HG03280 (cell line): ENCODE results near the gene IKZF4.
A peak's percentile ranks its signal among the peaks of the same experiment; 100 is the strongest.
"Not testable (repeated sequence)": the region's sequence is repeated elsewhere in the genome, so short reads cannot be mapped to it uniquely, and the experiment has no call there.

Experiments
- ATAC-seq: cut with Tn5 transposase; IDR thresholded peaks from one replicate; pipeline ENCODE4 v1.9.1; 2021; ENCODE audit warnings: mild to moderate bottlenecking, moderate library complexity; ENCODE audit not compliant: unreplicated experiment

The IKZF4 gene

DNA sequence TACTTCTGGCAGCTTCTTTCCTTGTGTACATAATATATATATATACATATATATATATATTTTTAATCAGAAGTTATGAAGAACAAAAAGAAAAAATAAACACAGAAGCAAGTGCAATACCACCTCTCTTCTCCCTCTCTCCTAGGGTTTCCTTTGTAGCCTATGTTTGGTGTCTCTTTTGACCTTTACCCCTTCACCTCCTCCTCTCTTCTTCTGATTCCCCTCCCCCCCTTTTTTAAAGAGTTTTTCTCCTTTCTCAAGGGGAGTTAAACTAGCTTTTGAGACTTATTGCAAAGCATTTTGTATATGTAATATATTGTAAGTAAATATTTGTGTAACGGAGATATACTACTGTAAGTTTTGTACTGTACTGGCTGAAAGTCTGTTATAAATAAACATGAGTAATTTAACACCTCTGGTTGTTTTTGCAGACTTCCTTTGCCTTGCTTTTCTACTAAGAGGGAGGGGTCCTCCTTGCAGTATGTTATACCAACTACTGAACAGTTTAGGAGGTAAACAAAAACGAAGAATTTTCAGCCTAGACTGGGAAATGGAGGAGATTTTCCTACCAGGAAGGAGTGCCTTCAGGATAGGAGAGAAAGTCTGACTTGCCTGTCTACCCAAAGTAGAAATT lies 17.3 kb downstream of the IKZF4 start:
- ATAC-seq = no peak

DNA sequence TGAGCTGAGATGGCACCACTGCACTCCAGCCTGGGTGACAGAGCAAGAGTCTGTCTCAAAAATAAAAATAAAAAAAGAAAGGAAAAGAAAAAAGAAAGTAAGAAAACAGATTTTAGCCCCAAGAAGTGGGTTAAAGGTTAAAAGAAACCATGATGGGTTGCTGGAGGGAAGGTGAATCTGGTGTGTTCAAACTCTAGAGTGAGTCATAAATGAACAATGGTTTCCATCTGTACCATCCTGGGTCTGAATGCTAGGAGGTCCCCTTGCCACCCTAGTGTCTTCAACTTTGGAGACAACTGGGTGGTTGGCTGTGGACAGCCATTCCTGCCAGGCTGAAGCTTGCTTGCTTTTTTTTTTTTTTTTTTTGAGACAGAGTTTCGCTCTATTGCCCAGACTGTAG lies 19.3 kb downstream of the IKZF4 start:
- no peak for ATAC-seq

DNA sequence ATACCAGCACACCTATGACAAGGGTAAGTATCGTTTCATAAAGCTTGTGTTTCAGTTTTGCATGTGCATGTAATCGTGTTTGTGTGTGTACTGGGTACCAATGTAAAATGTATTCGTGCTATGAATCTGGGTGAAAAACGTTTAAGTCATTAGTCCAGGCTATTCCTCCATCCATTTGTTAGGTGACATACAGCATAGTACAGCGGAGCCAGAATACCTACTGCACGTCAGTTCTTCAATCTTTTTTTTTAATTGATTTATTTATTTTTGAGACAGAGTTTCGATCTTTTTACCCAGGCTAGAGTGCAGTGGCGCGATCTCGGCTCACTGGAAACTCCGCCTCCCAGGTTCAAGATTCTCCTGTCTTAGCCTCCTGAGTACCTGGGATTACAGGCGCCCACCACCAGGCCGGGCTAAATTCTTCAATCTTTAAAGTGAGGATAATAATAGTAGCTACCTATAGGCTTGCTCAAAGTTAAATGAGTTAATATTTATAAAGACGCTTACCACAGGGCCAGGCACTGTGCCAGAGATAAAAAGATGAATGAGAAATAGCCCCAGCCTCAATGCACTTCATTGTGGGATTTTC lies 20.2 kb downstream of the IKZF4 start:
- no peak for ATAC-seq

DNA sequence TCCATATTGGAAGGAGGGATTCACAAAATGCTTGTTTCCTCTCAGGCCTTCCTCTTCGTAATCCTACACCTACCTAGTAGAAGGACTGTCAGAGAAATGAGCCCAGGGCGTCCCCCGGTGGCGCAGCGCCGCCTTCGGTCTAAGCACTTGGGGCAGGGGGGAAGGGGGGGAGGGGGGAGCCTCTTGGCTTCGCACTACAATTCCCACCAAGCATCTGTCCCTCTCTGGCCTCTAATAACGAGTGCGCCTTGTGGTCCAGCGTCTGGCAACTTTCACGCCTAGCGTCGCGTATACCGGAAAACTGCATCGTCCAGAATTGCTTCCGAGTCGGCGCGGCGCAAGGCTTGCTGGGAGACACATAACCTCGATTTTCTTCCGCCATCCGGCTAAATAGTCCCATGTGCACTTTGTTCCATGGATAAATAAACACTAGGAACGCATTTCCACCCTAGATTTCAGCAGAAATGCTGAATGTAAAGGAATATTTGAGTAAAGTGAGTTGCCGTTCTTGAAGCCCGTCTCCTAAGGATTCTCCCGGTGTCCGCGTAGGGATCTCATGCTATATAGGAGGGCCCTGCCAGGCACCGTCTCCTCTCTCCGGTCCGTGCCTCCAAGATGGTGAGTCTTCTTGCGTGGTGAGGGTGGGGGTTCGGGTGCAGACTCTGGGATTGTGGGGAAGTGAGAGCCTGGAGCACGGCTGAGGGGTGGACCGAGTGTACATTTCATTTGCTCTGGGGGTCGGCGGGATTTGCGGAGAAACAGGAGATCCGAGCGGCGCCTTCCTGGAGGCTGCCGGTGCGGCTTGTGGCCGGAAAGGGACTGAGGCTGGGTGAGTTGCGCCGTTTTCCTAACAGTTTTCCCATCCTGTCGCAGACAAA lies 20.9 kb downstream of the IKZF4 start, which contains the start of gene RPS26:
RPS26 (plus strand) TSS at position 367 of the 878 bp plus-strand sequence; CDS start at position 616, 249 bp downstream.
- peak; percentile 95 for ATAC-seq

DNA sequence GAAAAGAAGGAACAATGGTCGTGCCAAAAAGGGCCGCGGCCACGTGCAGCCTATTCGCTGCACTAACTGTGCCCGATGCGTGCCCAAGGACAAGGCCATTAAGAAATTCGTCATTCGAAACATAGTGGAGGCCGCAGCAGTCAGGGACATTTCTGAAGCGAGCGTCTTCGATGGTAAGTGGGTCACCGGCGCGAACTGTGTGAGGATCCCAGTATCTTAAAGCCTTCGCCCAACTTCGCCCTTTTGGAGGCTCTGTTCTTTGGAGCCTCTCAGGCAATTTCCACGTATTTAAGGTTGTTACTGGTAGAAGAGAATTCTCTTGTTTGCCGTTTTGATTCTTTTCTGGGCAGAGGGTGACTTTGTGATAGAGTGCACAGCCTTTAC lies 21.6 kb downstream of the IKZF4 start:
- not testable (repeated sequence) for ATAC-seq

DNA sequence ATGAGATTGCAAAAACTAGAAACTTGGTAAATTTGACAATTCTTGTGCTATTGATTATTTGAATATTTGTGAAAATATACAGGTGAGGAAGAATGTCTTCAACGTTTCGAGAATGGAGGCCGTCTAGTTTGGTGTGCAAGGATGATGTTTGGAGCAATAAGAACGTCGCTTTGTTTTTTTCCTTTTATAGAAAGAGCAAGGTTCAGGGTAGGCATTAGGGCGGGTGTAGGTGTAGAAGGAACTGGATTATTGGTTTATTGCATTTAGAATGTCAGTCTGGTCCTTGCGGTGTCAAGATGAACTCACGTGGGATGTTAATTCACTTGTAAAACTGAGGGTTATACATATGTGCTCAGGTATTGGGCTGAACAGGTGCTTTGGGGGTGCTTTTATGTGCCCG lies 22.0 kb downstream of the IKZF4 start:
- ATAC-seq = no peak

DNA sequence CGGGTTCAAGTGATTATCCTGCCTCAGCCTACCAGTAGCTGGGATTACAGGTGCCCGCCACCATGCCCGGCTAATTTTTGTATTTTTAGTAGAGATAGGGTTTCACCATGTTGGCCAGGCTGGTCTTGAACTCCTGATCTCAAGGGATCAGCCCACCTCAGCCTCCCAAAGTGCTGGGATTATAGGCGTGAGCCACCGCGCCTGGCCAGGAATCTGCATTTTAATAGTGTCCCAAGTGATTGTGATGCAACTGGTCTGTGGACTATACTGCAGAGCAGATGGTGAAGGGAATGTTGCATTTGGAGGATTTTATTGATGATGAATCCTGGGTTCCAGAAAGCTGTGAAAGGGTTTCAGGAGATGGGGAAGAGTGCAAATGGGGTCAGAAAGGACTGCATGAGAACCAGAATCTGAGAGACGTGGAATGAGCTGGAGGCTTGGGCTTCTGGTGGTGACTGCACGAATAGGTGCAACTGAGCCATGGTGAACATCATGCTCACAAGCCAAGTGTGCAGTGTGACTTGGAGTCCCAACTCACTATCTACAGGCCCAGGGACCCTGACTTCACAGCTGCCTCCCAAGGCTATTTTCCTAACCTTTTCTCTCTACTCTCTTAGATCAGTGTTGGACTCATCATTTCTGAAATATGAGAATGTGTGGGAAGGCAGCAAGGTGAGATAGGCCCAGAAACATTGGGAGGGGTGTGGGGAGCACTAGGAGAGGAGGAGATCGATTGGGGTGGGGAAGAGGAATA lies 25.4 kb downstream of the IKZF4 start:
- ATAC-seq = no peak

DNA sequence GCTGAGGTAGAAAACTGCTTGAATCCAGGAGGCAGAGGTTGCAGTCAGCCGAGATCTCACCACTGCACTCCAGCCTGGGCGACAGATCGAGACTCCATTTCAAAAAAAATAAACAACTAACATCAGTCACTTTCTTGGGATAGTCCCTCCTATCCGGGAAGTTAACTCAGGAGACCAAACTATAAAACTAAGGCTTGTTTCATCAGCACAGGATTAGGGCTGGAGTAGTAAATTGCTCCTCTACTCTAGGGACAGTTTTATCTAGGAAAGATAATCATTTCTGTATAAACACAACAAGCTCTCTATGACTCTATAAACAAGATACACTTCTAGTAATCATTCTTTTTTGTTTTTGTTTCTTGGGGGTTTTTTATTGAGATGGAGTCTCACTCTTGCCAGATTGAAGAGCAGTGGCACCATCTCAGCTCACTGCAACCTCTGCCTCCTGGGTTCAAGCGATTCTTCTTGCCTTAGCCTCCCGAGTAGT lies 32.6 kb downstream of the IKZF4 start:
- ATAC-seq = no peak

DNA sequence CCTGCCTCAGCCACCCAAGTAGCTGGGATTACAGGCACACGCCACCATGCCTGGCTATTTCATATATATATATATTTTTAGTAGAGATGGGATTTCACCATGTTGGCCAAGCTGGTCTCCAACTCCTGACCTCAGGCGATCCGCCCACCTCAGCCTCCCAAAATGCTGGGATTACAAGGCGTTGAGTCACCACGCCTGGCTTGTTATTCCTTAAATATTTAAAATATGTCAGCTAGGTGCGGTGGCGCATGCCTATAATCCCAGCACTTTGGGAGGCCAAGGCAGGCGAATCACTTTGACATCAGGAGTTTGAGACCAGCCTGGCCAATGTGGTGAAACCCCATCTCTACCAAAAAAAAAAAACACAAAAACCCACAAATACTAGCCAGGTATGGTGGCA lies 39.1 kb downstream of the IKZF4 start:
- ATAC-seq = not testable (repeated sequence)

DNA sequence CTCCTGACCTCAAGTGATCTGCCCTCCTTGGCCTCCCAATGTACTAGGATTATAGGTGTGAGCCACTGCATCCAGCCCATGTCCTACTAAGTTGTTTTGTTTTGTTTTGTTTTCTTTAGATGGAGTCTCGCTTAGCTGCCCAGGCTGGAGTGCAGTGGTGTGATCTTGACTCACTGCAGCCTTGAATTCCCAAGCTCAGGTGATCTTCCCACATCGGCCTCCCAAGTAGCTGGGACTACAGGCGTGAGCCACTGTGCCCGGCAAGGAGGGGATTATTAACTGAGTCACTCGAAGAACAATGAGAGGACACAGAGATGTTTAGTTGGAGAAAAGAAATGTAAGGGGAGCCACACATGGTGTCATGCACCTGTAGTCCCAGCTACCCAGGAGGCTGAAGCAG lies 41.1 kb downstream of the IKZF4 start:
- ATAC-seq = no peak

DNA sequence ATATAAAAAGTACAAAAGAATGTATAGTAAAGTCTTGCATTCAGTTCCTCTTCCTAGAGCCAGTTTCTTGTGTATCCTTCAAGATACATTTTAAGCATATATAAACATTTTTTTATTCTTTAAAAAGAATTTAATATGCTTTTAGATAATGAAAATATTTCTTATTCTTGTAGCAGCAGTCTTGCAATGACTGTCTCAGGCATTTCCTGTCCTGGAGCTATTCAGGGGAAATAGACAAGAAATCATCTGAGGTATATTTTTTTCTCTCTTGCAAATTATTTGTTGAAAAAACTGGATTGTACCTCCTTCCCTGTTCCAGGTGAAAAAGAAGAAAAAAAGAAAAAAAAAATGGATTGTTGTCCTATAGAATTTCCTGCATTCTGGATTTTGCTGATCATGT lies 42.2 kb downstream of the IKZF4 start:
- ATAC-seq = no peak

DNA sequence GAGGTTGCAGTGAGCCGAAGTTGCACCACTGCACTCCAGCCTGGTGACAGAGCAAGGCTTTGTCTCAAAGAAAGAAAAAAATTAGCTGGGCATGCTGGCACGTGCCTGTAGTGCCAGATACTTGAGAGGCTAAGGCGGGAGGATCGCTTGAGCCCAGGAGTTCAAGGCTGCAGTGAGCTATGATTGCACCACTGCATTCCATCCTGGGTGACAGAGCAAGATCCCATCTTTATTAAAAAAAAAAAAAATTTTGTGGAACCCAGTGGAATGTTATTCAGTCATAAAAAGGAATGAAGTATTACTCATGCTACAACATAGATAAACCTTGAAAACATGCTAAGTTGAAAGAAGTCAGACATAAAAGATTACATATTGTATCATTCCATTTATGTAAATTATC lies 50.8 kb downstream of the IKZF4 start:
- ATAC-seq = no peak

DNA sequence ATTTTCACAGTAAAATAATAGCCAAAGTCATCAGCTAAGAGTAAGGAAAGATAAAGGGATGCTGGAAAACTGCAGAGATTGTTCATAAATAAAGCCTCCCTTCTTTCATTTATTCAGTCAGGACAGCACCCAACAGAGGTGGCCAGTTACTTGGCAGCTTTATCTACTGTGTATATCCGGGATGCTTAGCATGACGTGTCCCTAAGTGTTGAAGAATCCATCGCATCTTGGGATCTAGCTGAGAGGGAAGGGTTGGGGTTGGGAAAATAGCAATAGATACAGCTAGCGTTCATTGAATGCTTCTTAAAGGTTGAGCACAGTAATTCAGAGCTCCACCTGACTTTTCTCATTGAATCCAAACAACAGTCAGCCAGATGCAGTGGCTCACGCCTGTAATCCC lies 53.6 kb downstream of the IKZF4 start:
- ATAC-seq = no peak

DNA sequence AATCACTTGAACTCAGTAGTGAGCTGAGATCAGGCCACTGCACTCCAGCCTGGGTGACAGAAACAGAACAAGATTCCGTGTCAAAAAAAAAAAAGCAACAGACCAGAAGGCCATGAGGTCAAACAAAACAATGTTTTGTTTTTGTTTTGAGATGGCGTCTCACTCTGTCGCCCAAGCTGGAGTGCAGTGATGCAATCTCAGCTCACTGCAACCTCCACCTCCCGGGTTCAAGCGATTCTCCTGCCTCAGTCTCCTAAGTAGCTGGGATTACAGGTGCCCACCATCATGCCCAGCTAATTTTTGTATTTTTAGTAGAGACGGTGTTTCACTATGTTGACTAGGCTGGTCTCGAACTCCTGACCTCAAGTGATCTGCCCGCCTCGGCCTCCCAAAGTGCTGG lies 57.1 kb downstream of the IKZF4 start:
- not testable (repeated sequence) for ATAC-seq

DNA sequence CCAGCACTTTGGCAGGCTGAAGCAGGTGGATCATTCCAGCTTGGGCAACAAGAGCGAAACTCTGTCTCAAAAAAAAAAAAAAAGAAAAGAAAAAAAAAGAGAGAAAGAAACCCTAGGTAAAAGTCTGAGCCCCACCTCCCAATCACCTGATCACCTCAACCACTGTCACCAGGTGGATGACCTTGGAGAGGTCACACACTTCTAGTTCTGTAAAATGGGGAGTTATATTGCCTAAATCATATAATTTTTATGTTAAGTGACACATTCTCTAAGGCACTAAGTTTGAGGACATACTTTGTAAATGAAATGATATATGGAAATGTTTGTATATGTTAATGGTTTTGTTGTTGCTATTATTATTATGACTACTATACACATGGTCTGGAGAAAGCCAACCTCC lies 57.6 kb downstream of the IKZF4 start:
- no peak for ATAC-seq

DNA sequence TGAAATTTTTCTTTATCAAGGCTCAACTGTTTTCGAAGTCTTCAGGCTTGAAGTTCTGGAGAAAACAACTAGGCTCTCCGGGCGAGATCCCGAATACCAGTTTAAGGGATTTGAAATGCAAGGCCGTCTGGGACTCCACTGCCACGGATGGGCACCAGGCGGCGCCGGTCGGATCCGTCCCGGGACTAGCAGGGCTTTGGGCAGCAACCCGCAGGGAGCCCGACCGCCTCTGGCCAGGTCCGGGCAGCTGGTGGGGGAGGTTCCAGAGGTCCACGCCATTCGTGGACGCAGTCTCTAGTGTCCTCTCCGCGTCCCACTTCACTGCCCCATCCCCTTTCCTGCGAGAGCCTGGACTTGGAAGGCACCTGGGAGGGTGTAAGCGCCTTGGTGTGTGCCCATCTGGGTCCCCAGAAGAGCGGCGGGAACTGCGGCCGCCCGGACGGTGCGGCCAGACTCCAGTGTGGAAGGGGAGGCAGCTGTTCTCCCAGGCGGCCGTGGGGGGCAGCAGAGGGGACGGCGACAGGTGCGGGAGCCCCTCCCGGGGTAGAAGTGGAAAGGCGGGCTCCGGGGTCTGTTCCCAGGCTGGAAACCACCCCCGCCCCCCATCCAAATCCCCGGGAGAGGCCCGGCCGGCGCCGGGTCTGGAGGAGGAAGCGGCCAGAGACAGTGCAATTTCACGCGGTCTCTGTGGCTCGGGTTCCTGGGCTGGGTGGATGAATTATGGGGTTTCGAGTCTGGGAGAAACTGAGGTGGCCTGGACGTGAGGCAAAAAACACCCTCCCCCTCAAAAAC lies 58.3 kb downstream of the IKZF4 start:
- peak; percentile 65 for ATAC-seq

DNA sequence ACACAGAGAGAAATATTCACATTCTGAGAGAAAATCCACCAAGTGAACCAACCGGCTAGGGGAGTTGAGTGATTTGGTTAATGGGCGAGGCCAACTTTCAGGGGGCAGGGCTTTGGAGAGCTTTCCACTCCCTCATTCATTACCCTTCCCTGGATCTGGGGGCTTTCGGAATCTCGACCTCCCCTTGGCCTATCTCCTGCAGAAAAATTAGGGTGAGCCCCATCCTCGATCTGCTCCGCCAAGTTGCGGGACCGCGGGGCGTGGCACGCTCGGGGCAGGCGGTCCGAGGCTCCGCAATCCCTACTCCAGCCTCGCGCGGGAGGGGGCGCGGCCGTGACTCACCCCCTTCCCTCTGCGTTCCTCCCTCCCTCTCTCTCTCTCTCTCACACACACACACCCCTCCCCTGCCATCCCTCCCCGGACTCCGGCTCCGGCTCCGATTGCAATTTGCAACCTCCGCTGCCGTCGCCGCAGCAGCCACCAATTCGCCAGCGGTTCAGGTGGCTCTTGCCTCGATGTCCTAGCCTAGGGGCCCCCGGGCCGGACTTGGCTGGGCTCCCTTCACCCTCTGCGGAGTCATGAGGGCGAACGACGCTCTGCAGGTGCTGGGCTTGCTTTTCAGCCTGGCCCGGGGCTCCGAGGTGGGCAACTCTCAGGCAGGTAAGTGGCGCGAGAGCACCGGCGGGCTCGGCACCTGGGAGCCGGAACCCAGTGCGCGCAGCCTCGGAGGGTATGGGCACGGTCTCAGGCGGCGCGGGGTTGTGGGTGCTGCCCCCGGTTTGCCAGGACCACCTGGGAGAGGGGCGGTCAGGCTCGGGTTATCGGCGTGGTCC lies 59.1 kb downstream of the IKZF4 start, which contains the start of gene ERBB3:
ERBB3 (plus strand) TSS at position 443 of the 833 bp plus-strand sequence; CDS start at position 579, 136 bp downstream.
- ATAC-seq = peak; percentile 25

DNA sequence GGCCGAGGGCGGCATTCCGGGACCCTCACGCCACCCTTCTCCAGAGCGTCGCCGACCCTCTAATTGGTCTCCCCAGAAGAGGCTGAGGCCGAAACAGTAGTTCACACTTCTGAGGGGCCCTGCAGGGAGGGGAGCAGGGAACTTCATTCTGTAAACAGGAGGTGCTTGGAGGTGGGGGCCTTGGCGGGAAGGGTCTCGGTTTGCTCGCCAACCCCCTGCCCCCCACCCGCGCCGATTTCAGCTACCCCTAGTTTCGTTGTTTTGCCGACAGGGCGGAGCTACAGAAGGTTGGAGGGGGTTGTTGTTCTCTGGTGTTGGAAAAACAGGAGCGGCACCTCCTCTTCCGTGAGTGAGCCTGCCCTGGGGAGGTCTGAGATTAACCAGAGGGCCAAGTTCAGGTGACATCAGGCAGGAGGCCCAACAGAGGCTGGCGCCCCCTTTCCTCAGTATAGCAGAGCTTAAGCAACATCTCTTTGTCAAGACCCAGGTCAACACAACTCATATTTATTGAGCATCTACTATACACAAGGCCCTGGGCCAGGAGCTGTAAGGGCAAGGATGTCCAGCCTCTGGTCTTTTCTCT lies 59.8 kb downstream of the IKZF4 start:
- no peak for ATAC-seq
